OCI-LY3 (cell line): Measurements from ENCODE around the gene CBY2.

Source experiments
- CTCF ChIP-seq: fragments of 200-600, 300-600 bp; sonication (generic); IDR thresholded peaks from 2 replicates; pipeline ENCODE4 v1.5.1; 2014; ENCODE audit warnings: antibody characterized with exemption, low read length, low read depth
- EZH2phosphoT487 ChIP-seq: fragments of 200-600 bp; shearing (Covaris generic); IDR thresholded peaks from 2 replicates; pipeline ENCODE4 v1.6.1; 2018; ENCODE audit warnings: antibody characterized with exemption, mixed run types, low read depth

GRCh38 chr13:45715351-45715750, 13.2 kb downstream of the CBY2 start:
- no peak for TF ChIP-seq CTCF
- TF ChIP-seq EZH2phosphoT487, result no peak
